ENCODE data around the gene RNF186.

- TF ChIP-seq CTCF (IDR thresholded peaks at IDR 0.05): no peak
- TF ChIP-seq POLR2A (IDR thresholded peaks at IDR 0.05): no peak
- no peak for TF ChIP-seq POLR2AphosphoS5 (IDR thresholded peaks at IDR 0.05; ENCODE audit: insufficient read depth in 1 of 2, low read depth in 1 of 2)
Observed at GRCh38 chr1:19861842-19862530, 46.9 kb upstream of the RNF186 start.

All from vagina (tissue), 2 donors.